Transverse colon (tissue), 3 donors: ENCODE data around the gene CRK.

ENCODE experiments used
- POLR2A ChIP-seq: fragments of 450-650 bp; IDR thresholded peaks from one replicate; pipeline ENCODE4 v1.6.1; 2016; ENCODE audit warnings: antibody characterized with exemption, mild to moderate bottlenecking, moderate library complexity
- TF ChIP-seq, protein P1 (sequence below), 5 experiments: fragments of 200-600 bp in 3 of 5; fragments of 450-650 bp in 2 of 5; sonication (generic) in 3 of 5; IDR thresholded peaks; 1 replicate in 2 of 5; 2 replicates in 3 of 5; pipeline ENCODE4 v1.5.1; 2016 to 2017; ENCODE audit warnings: antibody characterized with exemption in 5 of 5, inconsistent platforms in 3 of 5, mild to moderate bottlenecking in 2 of 5, moderate library complexity in 1 of 5

GRCh38 chr17:1467898-1468492 is 12.0 kb upstream of the CRK start:
- TF ChIP-seq, protein P1, sequence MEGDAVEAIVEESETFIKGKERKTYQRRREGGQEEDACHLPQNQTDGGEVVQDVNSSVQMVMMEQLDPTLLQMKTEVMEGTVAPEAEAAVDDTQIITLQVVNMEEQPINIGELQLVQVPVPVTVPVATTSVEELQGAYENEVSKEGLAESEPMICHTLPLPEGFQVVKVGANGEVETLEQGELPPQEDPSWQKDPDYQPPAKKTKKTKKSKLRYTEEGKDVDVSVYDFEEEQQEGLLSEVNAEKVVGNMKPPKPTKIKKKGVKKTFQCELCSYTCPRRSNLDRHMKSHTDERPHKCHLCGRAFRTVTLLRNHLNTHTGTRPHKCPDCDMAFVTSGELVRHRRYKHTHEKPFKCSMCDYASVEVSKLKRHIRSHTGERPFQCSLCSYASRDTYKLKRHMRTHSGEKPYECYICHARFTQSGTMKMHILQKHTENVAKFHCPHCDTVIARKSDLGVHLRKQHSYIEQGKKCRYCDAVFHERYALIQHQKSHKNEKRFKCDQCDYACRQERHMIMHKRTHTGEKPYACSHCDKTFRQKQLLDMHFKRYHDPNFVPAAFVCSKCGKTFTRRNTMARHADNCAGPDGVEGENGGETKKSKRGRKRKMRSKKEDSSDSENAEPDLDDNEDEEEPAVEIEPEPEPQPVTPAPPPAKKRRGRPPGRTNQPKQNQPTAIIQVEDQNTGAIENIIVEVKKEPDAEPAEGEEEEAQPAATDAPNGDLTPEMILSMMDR (IDR thresholded peaks at IDR 0.05) = no peak
- TF ChIP-seq POLR2A = no peak
